HEK293 (cell line): ENCODE data around the gene S1PR2.

ENCODE experiments used
- CTCF ChIP-seq: fragments of 450-650 bp; formaldehyde crosslinking; IDR thresholded peaks from 2 replicates; pipeline ENCODE4 v1.5.1; 2016; ENCODE audit warnings: missing biosample characterization, missing genetic modification characterization
- OSR2 ChIP-seq: fragments of 450-650 bp; formaldehyde crosslinking; IDR thresholded peaks from 2 replicates; pipeline ENCODE4 v1.5.1; 2016; ENCODE audit warnings: missing biosample characterization, missing genetic modification characterization
- TCF7L2 ChIP-seq: IDR thresholded peaks from 2 replicates; pipeline ENCODE4 v1.6.1; 2011; ENCODE audit warnings: low read depth, mild to moderate bottlenecking, inconsistent platforms, low read length, moderate library complexity, borderline replicate concordance
- ZBTB8A ChIP-seq: fragments of 450-650 bp; formaldehyde crosslinking; IDR thresholded peaks from 2 replicates; pipeline ENCODE4 v1.5.1; 2016; ENCODE audit warnings: missing biosample characterization, missing genetic modification characterization
- ZNF140 ChIP-seq: fragments of 450-650 bp; formaldehyde crosslinking; IDR thresholded peaks from 2 replicates; pipeline ENCODE4 v1.5.1; 2016; ENCODE audit warnings: missing biosample characterization, missing genetic modification characterization
- ZNF416 ChIP-seq: fragments of 450-650 bp; formaldehyde crosslinking; IDR thresholded peaks from 2 replicates; pipeline ENCODE4 v1.5.1; 2016; ENCODE audit warnings: missing biosample characterization, missing genetic modification characterization
- ZNF530 ChIP-seq: fragments of 450-650 bp; formaldehyde crosslinking; IDR thresholded peaks from 2 replicates; pipeline ENCODE4 v1.5.1; 2016; ENCODE audit warnings: low read depth, missing biosample characterization, missing genetic modification characterization
- ZNF561 ChIP-seq: fragments of 450-650 bp; IDR thresholded peaks from 2 replicates; pipeline ENCODE4 v1.5.1; 2018; ENCODE audit warnings: missing biosample characterization, missing genetic modification characterization, borderline replicate concordance

GRCh38 chr19:10235003-10235402 is 3.9 kb upstream of the S1PR2 start:
- TF ChIP-seq ZNF416: no peak
- TF ChIP-seq ZNF530 (tag by site-specific recombination): no peak
- no peak for TF ChIP-seq OSR2 (tag by site-specific recombination)
- no peak for TF ChIP-seq CTCF (tag by site-specific recombination)
- no peak for TF ChIP-seq ZNF140 (tag by site-specific recombination)
- TF ChIP-seq TCF7L2: no peak
- TF ChIP-seq ZNF561 (tag by site-specific recombination): no peak
- no peak for TF ChIP-seq ZBTB8A (tag by site-specific recombination)
